Adrenal gland (tissue), 5 donors: ENCODE measurements around the gene TLE3.

Experiments used
- POLR2A ChIP-seq, 2 donors: fragments of 450-650 bp; IDR thresholded peaks; one replicate each; pipeline ENCODE4 v1.6.1; 2017; ENCODE audit warnings: antibody characterized with exemption in 2 of 2, mild to moderate bottlenecking in 2 of 2, moderate library complexity in 1 of 2
- TF ChIP-seq, protein P1 (sequence below), 6 experiments: fragments of 450-650 bp in 4 of 6; fragments of 200-600 bp in 2 of 6; sonication (generic) in 1 of 6; IDR thresholded peaks; 1 replicate in 5 of 6; 2 replicates in 1 of 6; pipeline versions ENCODE4 v1.5.1 to v1.8.0; 2016 to 2021; ENCODE audit warnings: antibody characterized with exemption in 6 of 6, mild to moderate bottlenecking in 2 of 6, moderate library complexity in 1 of 6
- donor health status: DM: no; HTN: no; CAD: no.

- no peak for TF ChIP-seq POLR2A (IDR thresholded peaks at IDR 0.05)
- TF ChIP-seq, protein P1, sequence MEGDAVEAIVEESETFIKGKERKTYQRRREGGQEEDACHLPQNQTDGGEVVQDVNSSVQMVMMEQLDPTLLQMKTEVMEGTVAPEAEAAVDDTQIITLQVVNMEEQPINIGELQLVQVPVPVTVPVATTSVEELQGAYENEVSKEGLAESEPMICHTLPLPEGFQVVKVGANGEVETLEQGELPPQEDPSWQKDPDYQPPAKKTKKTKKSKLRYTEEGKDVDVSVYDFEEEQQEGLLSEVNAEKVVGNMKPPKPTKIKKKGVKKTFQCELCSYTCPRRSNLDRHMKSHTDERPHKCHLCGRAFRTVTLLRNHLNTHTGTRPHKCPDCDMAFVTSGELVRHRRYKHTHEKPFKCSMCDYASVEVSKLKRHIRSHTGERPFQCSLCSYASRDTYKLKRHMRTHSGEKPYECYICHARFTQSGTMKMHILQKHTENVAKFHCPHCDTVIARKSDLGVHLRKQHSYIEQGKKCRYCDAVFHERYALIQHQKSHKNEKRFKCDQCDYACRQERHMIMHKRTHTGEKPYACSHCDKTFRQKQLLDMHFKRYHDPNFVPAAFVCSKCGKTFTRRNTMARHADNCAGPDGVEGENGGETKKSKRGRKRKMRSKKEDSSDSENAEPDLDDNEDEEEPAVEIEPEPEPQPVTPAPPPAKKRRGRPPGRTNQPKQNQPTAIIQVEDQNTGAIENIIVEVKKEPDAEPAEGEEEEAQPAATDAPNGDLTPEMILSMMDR (IDR thresholded peaks at IDR 0.05) = no peak
These were observed 43.9 kb downstream of the TLE3 start for GRCh38 chr15:70053716-70054229.
